ENCODE data around the gene DBH.

Gene DBH

GRCh38 chr9:133643362-133643755 is 7.2 kb downstream of the DBH start:
- H3K4me2 ChIP-seq (ENCODE audit: low read length) = no peak overlapping the region
- no peaks in the 10 kb centered on the region for H3K4me1 ChIP-seq (ENCODE audit: low read length)
- peaks cover 9% of the 10 kb centered on the region; the same call in 1 of the 2 replicates for H3K27me3 ChIP-seq (ENCODE audit: low read depth, low read length)
- no peak overlapping the region for H3K9ac ChIP-seq (ENCODE audit: low read length)
- no peak overlapping the region for H2AFZ ChIP-seq (ENCODE audit: low read depth, low read length)
- no peaks in the 10 kb centered on the region for H4K20me1 ChIP-seq (ENCODE audit: insufficient read depth, low read length)
- no peaks in the 10 kb centered on the region for H3K9me3 ChIP-seq (ENCODE audit: insufficient read depth, low read length)
- H3K4me3 ChIP-seq (ENCODE audit: low read length) = no peak overlapping the region
- no peak overlapping the region for H3K27ac ChIP-seq (ENCODE audit: low read length)
- TF ChIP-seq EZH2phosphoT487 (IDR thresholded peaks at IDR 0.05; ENCODE audit: low read depth) = no peak
- TF ChIP-seq, protein P1, sequence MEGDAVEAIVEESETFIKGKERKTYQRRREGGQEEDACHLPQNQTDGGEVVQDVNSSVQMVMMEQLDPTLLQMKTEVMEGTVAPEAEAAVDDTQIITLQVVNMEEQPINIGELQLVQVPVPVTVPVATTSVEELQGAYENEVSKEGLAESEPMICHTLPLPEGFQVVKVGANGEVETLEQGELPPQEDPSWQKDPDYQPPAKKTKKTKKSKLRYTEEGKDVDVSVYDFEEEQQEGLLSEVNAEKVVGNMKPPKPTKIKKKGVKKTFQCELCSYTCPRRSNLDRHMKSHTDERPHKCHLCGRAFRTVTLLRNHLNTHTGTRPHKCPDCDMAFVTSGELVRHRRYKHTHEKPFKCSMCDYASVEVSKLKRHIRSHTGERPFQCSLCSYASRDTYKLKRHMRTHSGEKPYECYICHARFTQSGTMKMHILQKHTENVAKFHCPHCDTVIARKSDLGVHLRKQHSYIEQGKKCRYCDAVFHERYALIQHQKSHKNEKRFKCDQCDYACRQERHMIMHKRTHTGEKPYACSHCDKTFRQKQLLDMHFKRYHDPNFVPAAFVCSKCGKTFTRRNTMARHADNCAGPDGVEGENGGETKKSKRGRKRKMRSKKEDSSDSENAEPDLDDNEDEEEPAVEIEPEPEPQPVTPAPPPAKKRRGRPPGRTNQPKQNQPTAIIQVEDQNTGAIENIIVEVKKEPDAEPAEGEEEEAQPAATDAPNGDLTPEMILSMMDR (IDR thresholded peaks at IDR 0.05; ENCODE audit: low read depth, low read length) = no peak
- no peaks in the 10 kb centered on the region for H3K79me2 ChIP-seq (ENCODE audit: low read length)
- no peaks in the 10 kb centered on the region for H3K36me3 ChIP-seq (replicated peaks; ENCODE audit: low read depth, low read length)

DNA sequence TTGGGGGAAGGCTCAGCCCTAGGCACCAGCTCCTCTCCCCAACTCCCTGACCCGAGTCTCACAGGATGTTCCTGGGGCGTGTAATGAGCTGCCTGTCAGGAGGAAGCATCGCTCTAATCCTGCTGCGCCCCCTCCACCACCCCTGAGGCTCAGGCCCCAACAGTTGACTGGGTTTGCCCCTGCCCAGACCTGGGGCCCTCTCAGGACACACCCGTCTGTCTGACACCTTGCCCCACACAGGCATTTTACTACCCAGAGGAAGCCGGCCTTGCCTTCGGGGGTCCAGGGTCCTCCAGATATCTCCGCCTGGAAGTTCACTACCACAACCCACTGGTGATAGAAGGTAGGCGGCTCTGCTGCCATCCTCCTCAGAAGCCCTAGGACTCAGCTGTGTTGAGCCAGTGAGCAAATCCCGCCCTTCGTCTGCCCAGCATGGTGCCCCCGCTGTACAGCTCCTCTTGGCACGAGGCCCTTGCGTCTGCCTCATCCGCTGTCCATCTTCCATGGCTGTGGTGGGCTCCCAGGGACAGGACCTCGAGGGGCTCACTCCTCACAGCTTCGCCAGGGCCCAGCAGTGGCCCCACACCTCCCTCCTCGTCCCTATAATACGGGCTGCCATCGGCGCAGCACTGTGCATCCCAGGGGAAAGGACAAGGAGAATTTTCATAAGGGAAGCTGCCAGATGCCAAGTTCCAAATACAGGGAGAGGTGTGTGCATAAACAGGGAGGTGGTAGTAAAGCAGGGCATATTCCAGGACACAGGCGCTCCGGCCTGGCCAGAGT is 8.0 kb downstream of the DBH start:
- Histone ChIP-seq H3K27me3 (ENCODE audit: low read depth, low read length) (peaks cover 15% of the 10 kb centered on the region; the same call in 1 of the 2 replicates), H3K4me1 (ENCODE audit: low read length) (no peaks in the 10 kb centered on the region), H3K9me3 (ENCODE audit: insufficient read depth, low read length) (no peaks in the 10 kb centered on the region), H3K4me3 (ENCODE audit: low read length) (no peak overlapping the region), H3K9ac (ENCODE audit: low read length) (no peak overlapping the region), H3K36me3 (replicated peaks; ENCODE audit: low read depth, low read length) (no peaks in the 10 kb centered on the region), H4K20me1 (ENCODE audit: insufficient read depth, low read length) (no peaks in the 10 kb centered on the region), H3K4me2 (ENCODE audit: low read length) (no peak overlapping the region), H2AFZ (ENCODE audit: low read depth, low read length) (no peak overlapping the region), H3K79me2 (ENCODE audit: low read length) (no peaks in the 10 kb centered on the region), H3K27ac (ENCODE audit: low read length) (no peak overlapping the region)
- TF ChIP-seq EZH2phosphoT487 (IDR thresholded peaks at IDR 0.05; ENCODE audit: low read depth) = no peak
- TF ChIP-seq, protein P1 (IDR thresholded peaks at IDR 0.05; ENCODE audit: low read depth, low read length) = no peak

- TF ChIP-seq, protein P1 (IDR thresholded peaks at IDR 0.05; ENCODE audit: low read depth, low read length) = no peak
- no peak for TF ChIP-seq EZH2phosphoT487 (IDR thresholded peaks at IDR 0.05; ENCODE audit: low read depth)
- Histone ChIP-seq H3K9ac (ENCODE audit: low read length) (no peak overlapping the region), H4K20me1 (ENCODE audit: insufficient read depth, low read length) (no peaks in the 10 kb centered on the region), H2AFZ (ENCODE audit: low read depth, low read length) (no peak overlapping the region), H3K27me3 (ENCODE audit: low read depth, low read length) (peaks cover 7% of the 10 kb centered on the region; the same call in 1 of the 2 replicates), H3K4me2 (ENCODE audit: low read length) (no peak overlapping the region), H3K79me2 (ENCODE audit: low read length) (no peaks in the 10 kb centered on the region), H3K4me1 (ENCODE audit: low read length) (no peaks in the 10 kb centered on the region), H3K9me3 (ENCODE audit: insufficient read depth, low read length) (no peaks in the 10 kb centered on the region), H3K4me3 (ENCODE audit: low read length) (no peak overlapping the region), H3K27ac (ENCODE audit: low read length) (no peak overlapping the region), H3K36me3 (replicated peaks; ENCODE audit: low read depth, low read length) (no peaks in the 10 kb centered on the region)
Measured at GRCh38 chr9:133645021-133645765, 9.0 kb downstream of the DBH start.

GRCh38 chr9:133647148-133647547 is 11.0 kb downstream of the DBH start:
- Histone ChIP-seq H3K4me2 (ENCODE audit: low read length) (no peak overlapping the region), H2AFZ (ENCODE audit: low read depth, low read length) (no peak overlapping the region), H3K79me2 (ENCODE audit: low read length) (no peaks in the 10 kb centered on the region), H3K4me3 (ENCODE audit: low read length) (no peak overlapping the region), H3K9me3 (ENCODE audit: insufficient read depth, low read length) (no peaks in the 10 kb centered on the region), H4K20me1 (ENCODE audit: insufficient read depth, low read length) (no peaks in the 10 kb centered on the region), H3K9ac (ENCODE audit: low read length) (no peak overlapping the region), H3K36me3 (replicated peaks; ENCODE audit: low read depth, low read length) (no peaks in the 10 kb centered on the region), H3K27ac (ENCODE audit: low read length) (no peak overlapping the region), H3K4me1 (ENCODE audit: low read length) (no peaks in the 10 kb centered on the region), H3K27me3 (ENCODE audit: low read depth, low read length) (peaks cover 15% of the 10 kb centered on the region; the same call in 1 of the 2 replicates)
- TF ChIP-seq, protein P1 (IDR thresholded peaks at IDR 0.05; ENCODE audit: low read depth, low read length) = no peak
- TF ChIP-seq EZH2phosphoT487 (IDR thresholded peaks at IDR 0.05; ENCODE audit: low read depth) = no peak
